ENCODE results near the gene CYP24A1.

The CYP24A1 gene

DNA sequence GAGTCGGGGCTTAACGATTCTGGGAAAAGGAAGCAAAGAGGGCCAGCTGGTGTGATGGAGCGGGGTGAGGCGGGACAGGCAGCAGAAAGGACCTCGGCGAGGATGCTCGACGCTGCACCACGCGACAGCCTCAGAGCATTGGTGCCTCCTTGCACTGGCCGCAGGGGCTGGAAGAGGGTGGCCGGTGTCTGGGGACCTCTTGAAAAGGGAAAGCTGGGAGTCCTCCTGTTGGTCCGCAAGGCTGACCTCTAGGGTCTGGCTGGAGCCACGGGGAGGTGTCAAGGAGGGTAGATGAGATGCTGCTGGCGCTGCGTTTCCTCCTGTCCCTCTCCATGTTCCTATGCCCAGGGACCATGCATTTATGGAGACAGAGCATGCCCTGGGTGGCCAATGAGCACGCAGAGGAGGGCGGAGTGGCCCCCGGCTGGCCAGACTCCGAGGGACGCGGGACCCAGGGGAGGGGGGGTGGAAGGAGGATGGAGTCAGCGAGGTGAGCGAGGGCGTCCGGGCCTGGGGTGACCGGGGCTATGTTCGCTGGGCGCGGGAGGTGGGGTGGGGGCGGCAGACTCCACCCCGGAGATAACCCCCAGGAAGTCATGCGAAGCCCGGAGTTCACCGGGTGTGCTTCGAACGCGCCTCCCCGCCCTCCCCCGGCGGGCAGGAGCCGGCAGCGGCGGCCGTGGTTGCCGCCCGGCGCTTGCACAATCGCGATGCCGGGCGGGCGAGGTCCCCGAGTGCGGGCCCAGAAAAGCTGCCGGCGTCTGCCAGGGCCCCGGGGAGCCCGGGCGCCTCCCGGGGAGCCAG, at the start of gene CYP24A1:
TSS of gene CYP24A1 (minus strand) at position 334 of the 804 bp plus-strand sequence. CDS start 407 bp downstream, outside the sequence.
- DNase-seq (ENCODE audit: low read depth): no peak

- DNase-seq (ENCODE audit: low read depth): no peak
These were observed 49.5 kb upstream of the CYP24A1 start for GRCh38 chr20:54223285-54223684.

DNA sequence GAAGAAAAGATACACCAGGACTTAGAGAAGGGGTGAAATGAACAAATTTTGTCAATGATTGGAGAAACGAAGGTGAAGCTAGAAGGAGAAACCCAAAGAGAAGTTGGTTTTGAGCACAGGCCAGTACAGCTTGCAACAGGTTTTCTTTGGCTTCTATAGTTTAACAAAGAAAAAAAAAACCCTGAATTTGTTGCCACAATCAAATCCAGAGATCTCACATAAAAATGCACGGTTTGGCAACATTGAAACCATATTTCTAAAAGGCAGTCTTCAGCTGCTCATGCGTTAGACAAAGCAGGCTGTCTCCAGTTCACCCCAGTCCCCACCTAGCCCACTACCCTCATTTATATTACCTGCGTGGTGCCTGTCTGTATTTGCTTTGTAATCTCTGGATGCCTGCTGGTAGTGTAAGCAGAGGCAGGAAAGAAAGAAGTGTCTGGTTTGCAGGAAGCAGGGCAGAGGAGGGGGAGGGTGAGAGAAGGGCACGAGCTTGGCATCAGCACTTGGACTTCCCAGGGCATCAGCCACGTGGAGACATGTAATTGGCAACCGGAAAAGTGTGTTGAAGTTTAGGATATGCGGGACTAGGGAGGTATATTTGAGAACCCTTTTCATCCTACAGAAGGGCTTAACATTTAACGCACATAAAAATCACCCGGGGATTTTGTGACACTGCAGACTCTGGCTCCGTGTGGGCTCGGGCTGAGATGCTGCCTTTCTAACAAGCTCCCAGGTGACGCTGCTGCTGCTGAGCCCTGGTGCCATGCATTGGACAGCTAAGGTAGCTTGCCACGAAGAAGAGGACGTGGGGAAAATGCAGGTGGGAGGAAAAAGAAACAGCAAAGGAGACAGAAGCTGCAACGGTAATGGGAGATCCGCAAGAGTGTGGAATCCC, 48.5 kb upstream of the CYP24A1 start:
- DNase-seq (ENCODE audit: low read depth): no peak

DNA sequence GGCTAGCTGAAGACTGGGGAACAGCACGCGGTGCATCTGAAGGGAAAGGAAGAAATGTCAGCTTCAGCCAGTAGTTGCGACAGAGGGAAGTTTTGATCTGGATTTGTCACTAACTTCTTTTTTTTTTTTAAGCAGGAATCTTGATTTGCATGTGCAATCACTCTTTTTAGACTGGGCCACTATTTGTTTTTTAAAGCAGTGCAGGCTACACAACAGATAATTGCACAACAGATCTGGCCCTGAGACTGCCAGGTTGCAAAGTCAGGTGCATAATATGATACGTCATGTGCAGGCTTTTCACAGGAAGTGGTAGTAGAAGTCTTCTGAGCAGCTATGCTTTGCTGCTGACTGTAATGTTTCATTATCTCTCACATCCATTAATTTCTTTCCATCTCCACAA, 47.6 kb upstream of the CYP24A1 start:
- no peak for DNase-seq (ENCODE audit: low read depth)

DNA sequence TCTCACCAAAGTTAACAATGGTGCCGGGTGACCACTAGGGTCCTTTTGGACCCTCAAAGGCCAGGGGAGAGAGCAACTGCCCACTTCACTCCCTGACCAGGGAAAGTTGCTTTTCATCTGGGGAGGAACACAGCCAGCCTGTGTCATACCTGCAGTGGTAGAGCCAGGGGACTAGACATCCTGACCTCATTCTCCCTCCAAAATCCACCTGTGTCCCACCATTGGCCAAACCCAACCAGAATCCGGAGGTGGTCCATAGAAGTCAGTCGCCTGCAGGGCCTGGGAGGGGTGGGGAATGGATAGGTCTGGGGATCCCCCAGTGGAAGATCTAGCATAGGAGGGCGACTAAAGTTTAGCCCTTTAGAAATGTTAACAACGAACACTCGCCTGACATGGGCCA, 46.9 kb upstream of the CYP24A1 start:
- no peak for DNase-seq (ENCODE audit: low read depth)

- no peak for DNase-seq (ENCODE audit: low read depth)
These were observed 46.1 kb upstream of the CYP24A1 start for GRCh38 chr20:54219751-54220426.

DNA sequence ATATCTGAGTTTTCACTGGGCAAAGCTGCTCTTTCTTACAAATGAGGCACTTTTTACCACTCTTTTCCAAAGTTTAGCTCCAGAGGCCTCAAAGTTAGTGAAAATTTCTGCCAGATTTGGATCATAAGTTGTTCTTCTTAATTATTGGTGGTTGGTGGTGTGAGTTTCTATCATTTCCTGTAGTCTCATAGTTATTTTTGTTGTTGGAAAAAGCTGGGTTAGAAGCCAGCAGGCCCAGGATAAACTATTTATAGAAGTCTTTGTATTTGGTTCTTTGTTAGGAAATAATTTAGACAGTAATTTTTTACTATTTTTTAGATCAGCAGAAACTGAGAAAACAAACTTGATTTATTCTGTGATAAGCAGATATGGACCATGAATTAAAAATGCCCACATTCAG, 44.7 kb upstream of the CYP24A1 start:
- DNase-seq (ENCODE audit: low read depth): no peak

DNA sequence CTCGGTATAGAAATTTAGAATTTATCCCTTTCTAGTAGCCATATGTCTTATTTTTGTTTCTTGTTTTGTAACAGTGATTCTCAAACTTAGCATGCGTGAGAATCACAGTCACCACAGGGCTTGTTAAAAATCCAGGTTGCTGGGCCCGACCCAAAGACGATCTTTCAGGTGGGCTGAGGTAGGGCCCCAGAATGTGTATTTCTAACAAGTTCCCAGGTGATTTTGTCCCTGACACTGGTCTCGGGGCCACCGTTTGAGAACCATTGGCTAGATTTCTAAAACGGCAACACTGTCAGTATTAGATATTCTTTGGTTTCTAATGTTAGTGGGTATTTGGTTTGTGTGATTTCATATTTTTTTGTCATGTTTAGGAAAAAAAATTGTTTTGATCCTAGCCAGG, 44.0 kb upstream of the CYP24A1 start:
- DNase-seq (ENCODE audit: low read depth): no peak

- no peak for DNase-seq (ENCODE audit: low read depth)
These were observed 41.5 kb upstream of the CYP24A1 start for GRCh38 chr20:54215157-54215789.

- no peak for DNase-seq (ENCODE audit: low read depth)
These were observed 40.8 kb upstream of the CYP24A1 start for GRCh38 chr20:54214566-54214965.

DNA sequence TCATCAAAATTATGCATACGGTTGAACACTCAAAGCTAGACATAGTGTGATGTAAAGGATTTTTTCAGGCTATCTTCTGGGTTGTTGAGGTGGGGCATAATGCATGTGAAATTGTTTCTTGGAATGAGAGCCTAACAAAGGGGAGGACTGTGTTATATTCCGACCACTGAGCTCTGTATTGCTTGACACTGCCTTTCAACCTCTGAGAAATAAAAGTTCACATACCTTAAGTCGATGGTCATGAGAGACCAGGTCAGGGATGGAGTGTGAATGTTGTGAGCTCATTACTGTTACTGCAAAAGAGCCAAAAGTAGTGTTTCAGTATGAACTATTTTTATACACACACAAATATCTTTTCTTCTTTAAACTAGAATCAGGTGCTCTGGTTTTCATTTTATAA, 39.1 kb upstream of the CYP24A1 start:
- DNase-seq (ENCODE audit: low read depth): no peak

- DNase-seq (ENCODE audit: low read depth): no peak
These were observed 38.4 kb upstream of the CYP24A1 start for GRCh38 chr20:54212226-54212625.

- DNase-seq (ENCODE audit: low read depth): no peak
These were observed 35.5 kb upstream of the CYP24A1 start for GRCh38 chr20:54209216-54209813.

- DNase-seq (ENCODE audit: low read depth): no peak
These were observed 34.9 kb upstream of the CYP24A1 start for GRCh38 chr20:54208548-54209176.

GRCh38 chr20:54207743-54208547, 34.2 kb upstream of the CYP24A1 start, which contains the start of gene PFDN4:
Gene PFDN4, plus strand, starts transcription at chr20:54208087. Its CDS starts 14 bp downstream, at chr20:54208101.
- DNase-seq (ENCODE audit: low read depth): peak; percentile 47

DNA sequence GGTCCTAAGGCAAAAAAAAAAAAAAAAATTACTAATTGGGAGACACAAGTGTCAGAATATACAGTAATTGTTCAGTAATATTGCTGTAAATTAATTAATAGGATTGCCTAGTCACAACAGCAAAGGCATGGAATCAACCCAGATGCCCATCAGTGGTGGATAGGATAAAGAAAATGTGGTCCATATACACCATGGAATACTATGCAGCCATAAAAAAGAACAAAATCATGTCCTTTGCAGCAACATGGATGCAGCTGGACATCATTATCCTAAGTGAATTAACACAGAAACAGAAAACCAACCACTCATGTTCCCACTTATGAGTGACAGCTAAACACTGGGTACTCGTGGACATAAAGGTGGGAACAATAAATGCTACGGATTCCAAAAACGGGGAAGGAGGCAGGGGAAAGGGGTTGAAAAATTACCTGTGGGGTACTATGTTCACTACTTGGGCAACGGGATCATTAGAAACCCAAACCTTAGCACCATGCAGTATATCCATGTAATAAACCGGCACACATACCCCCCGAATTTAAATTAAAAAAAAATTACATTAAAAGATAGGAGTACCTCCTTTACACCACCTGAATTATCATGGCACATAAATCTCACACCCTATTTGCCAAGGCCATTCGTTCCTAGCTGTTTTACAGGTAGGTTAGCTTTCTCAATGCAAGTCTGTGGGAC, 33.4 kb upstream of the CYP24A1 start:
- DNase-seq (ENCODE audit: low read depth): no peak

GRCh38 chr20:54205450-54205849, 31.7 kb upstream of the CYP24A1 start:
- no peak for DNase-seq (ENCODE audit: low read depth)

DNA sequence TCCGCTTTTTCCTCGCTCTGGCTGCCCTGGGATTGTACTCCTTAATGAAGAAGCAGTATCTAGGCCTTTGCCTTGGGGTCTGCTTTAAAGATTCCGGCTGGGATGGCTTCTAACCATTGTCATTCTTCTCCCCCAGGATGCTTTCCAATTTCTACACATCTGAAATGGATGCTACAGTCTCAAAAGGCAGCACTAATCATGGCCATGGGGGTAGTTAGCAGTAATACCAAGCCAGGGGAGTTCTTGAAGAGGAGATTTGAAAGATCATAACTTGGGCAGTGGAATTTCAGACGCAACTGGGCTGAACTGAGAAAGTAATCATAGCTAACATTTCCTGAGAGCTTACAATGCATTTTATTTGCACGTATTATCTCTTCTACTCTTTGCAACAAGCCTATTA, 30.7 kb upstream of the CYP24A1 start:
- DNase-seq (ENCODE audit: low read depth): no peak

DNA sequence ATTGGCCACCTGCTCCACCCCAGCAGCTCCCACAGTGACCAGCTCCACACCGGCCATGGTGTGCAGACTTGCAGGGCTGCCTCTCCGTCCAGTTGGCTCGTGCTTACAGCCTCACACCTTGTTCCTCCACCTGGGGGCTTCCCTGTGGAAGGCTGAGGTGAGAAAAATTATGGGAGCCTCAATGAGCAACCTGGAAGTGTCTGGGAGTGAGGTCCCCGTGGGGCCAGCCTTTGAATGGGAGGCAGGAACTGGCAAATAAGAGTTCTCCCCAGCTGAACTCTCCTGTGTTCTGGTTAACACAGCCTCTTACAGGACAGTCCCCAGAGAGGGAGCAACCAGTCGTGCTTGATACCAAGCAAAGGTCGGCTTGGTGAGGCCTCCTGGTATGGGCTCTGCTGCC, 30.3 kb upstream of the CYP24A1 start:
- no peak for DNase-seq (ENCODE audit: low read depth)

DNA sequence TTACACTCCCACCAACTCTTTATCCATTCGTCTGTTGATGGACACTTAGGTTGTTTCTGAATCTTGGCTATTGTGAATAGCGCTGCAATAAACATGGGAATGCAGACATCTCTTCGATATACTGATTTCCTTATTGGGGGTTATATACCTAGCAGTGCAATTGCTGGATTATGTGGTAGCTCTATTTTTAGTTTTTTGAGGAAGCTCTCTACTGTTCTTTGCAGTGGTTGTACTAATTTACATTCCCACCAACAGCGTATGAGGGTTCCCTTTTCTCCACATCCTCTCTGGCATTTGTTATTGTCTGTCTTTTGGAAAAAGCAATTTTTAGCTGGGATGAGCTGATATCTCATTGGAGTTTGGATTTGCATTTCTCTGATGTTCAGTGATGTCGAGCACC, 29.5 kb upstream of the CYP24A1 start:
- DNase-seq (ENCODE audit: low read depth): no peak
